ENCODE data around the gene RAB40C. TPM values are rescaled to one million over a fixed set of nuclear protein-coding genes. Genes with fewer than 3 reads are reported as not detected.
A peak's percentile ranks its signal among the peaks of the same experiment; 100 is the strongest.

The RAB40C gene
- total RNA-seq, 3 donors from 2014 or later: 31.2 to 51.0 (median 40.1) TPM

- intact Hi-C loops (cut with DNase I, micrococcal nuclease): no loop called here
- no peaks in the 10 kb centered on the region for H3K9me3 ChIP-seq
- no peak for ATAC-seq
- H3K36me3 ChIP-seq (ENCODE audit: low read depth): no peaks in the 10 kb centered on the region
- TF ChIP-seq CTCF (IDR thresholded peaks at IDR 0.05): no peak
- DNase-seq: no peak
- peaks cover 12% of the 10 kb centered on the region for H3K4me1 ChIP-seq (ENCODE audit: low read depth)
- H3K4me3 ChIP-seq: no peak overlapping the region
Measured at GRCh38 chr16:625977-626765, 36.3 kb downstream of the RAB40C start.

GRCh38 chr16:626787-627453, 37.1 kb downstream of the RAB40C start:
- Histone ChIP-seq H3K4me3 (no peak overlapping the region), H3K4me1 (ENCODE audit: low read depth) (peaks cover 13% of the 10 kb centered on the region), H3K9me3 (no peaks in the 10 kb centered on the region), H3K36me3 (ENCODE audit: low read depth) (no peaks in the 10 kb centered on the region)
- TF ChIP-seq CTCF (IDR thresholded peaks at IDR 0.05): no peak
- ATAC-seq (peak; percentile 4), DNase-seq (peak in 1 of 3 donors; percentile 9)
- intact Hi-C loops (cut with DNase I, micrococcal nuclease): no loop called here

GRCh38 chr16:627454-628239, 37.8 kb downstream of the RAB40C start:
- Histone ChIP-seq H3K4me1 (ENCODE audit: low read depth) (peaks cover 13% of the 10 kb centered on the region), H3K4me3 (no peak overlapping the region), H3K36me3 (ENCODE audit: low read depth) (no peaks in the 10 kb centered on the region), H3K9me3 (no peaks in the 10 kb centered on the region)
- ATAC-seq: no peak
- DNase-seq: peak; percentile 19 to 64 (median 46)
- intact Hi-C loops (cut with DNase I, micrococcal nuclease): no loop called here
- no peak for TF ChIP-seq CTCF (IDR thresholded peaks at IDR 0.05)

GRCh38 chr16:628321-629061, 38.6 kb downstream of the RAB40C start:
- Histone ChIP-seq H3K36me3 (ENCODE audit: low read depth) (no peaks in the 10 kb centered on the region), H3K4me1 (ENCODE audit: low read depth) (peaks cover 13% of the 10 kb centered on the region), H3K9me3 (no peaks in the 10 kb centered on the region), H3K4me3 (no peak overlapping the region)
- ATAC-seq: no peak
- DNase-seq: no peak
- no peak for TF ChIP-seq CTCF (IDR thresholded peaks at IDR 0.05)
- intact Hi-C loops (cut with DNase I, micrococcal nuclease): no loop called here

GRCh38 chr16:629185-629832, 39.4 kb downstream of the RAB40C start:
- H3K36me3 ChIP-seq (ENCODE audit: low read depth): no peaks in the 10 kb centered on the region
- intact Hi-C loops (cut with DNase I, micrococcal nuclease): no loop called here
- no peak for ATAC-seq

More at GRCh38 chr16:629185-629832, 39.4 kb downstream of the RAB40C start:
- H3K9me3 ChIP-seq: no peaks in the 10 kb centered on the region
- no peak overlapping the region for H3K4me3 ChIP-seq
- peaks cover 13% of the 10 kb centered on the region for H3K4me1 ChIP-seq (ENCODE audit: low read depth)
- DNase-seq: peak in 1 of 3 donors; percentile 28
- TF ChIP-seq CTCF (IDR thresholded peaks at IDR 0.05): no peak
